Stimulated activated effector memory CD8-positive, alpha-beta T cell treated with anti-CD3 and anti-CD28 coated beads, Interleukin-12 subunit alpha, Interleukin-12 subunit beta, amount 100 ng/mL, for 72 hours (primary cell): ENCODE measurements around the gene CGB5.
"Not testable (repeated sequence)": the region's sequence is repeated elsewhere in the genome, so short reads cannot be mapped to it uniquely, and the experiment has no call there.

Source experiments
- ATAC-seq: fragments of 150-1000 bp; cut with Tn5 transposase; 2 replicates; pipeline ENCODE4 v1.10.0; 2021
- DNase-seq, 2 donors: peaks; one replicate each; pipeline ENCODE4 v3.0.0; 2021 to 2022; ENCODE audit warnings: low spot score in 2 of 2
- H3K27ac Mint-ChIP-seq: one replicate; pipeline ENCODE4 v1.8.0; 2022; ENCODE audit warnings: mild to moderate bottlenecking, mixed read lengths
- H3K36me3 Mint-ChIP-seq: one replicate; pipeline ENCODE4 v1.8.0; 2022; ENCODE audit warnings: mild to moderate bottlenecking, mixed read lengths
- H3K4me1 Mint-ChIP-seq: one replicate; pipeline ENCODE4 v1.8.0; 2022; ENCODE audit warnings: mixed read lengths
- H3K4me3 Mint-ChIP-seq: one replicate; pipeline ENCODE4 v1.8.0; 2022; ENCODE audit warnings: mild to moderate bottlenecking, mixed read lengths
- H3K9me3 Mint-ChIP-seq: one replicate; pipeline ENCODE4 v1.8.0; 2022; ENCODE audit warnings: mixed read lengths

The CGB5 gene

GRCh38 chr19:49038111-49038510 lies 5.5 kb upstream of the CGB5 start:
- not testable (repeated sequence) for ATAC-seq, H3K27ac Mint-ChIP-seq, H3K4me1 Mint-ChIP-seq, H3K9me3 Mint-ChIP-seq, DNase-seq, H3K4me3 Mint-ChIP-seq, H3K36me3 Mint-ChIP-seq

- not testable (repeated sequence) for H3K9me3 Mint-ChIP-seq, H3K27ac Mint-ChIP-seq, H3K4me1 Mint-ChIP-seq, H3K4me3 Mint-ChIP-seq, DNase-seq, H3K36me3 Mint-ChIP-seq
- peak; percentile 57 for ATAC-seq
Measured at GRCh38 chr19:49038557-49039276, 4.9 kb upstream of the CGB5 start.

GRCh38 chr19:49039736-49040135 lies 3.9 kb upstream of the CGB5 start:
- H3K4me3 Mint-ChIP-seq, H3K4me1 Mint-ChIP-seq, H3K27ac Mint-ChIP-seq, H3K36me3 Mint-ChIP-seq, ATAC-seq, DNase-seq, H3K9me3 Mint-ChIP-seq: not testable (repeated sequence)

GRCh38 chr19:49042177-49042576 lies 1.5 kb upstream of the CGB5 start:
- ATAC-seq (no peak), DNase-seq (no peak)
- Mint-ChIP-seq H3K4me3 (no peak overlapping the region), H3K4me1 (no peaks in the 10 kb centered on the region), H3K36me3 (no peaks in the 10 kb centered on the region), H3K27ac (no peak overlapping the region), H3K9me3 (no peaks in the 10 kb centered on the region)

- not testable (repeated sequence) for H3K27ac Mint-ChIP-seq, H3K9me3 Mint-ChIP-seq, H3K4me1 Mint-ChIP-seq, H3K36me3 Mint-ChIP-seq, H3K4me3 Mint-ChIP-seq, DNase-seq, ATAC-seq
Measured at GRCh38 chr19:49042666-49043065, 982 bp upstream of the CGB5 start.

GRCh38 chr19:49049011-49049410 lies 5.4 kb downstream of the CGB5 start, which contains the start of gene CGB8:
CGB8 (minus strand) TSS chr19:49049111; CDS start chr19:49048739, 372 bp downstream.
- H3K4me1 Mint-ChIP-seq, H3K9me3 Mint-ChIP-seq, ATAC-seq, H3K36me3 Mint-ChIP-seq, H3K4me3 Mint-ChIP-seq, DNase-seq, H3K27ac Mint-ChIP-seq: not testable (repeated sequence)

GRCh38 chr19:49049834-49050233 lies 6.2 kb downstream of the CGB5 start:
- H3K27ac Mint-ChIP-seq, DNase-seq, H3K36me3 Mint-ChIP-seq, H3K4me3 Mint-ChIP-seq, ATAC-seq, H3K4me1 Mint-ChIP-seq, H3K9me3 Mint-ChIP-seq: not testable (repeated sequence)

GRCh38 chr19:49050376-49051033 lies 6.9 kb downstream of the CGB5 start:
- not testable (repeated sequence) for ATAC-seq, H3K4me3 Mint-ChIP-seq, DNase-seq, H3K4me1 Mint-ChIP-seq, H3K9me3 Mint-ChIP-seq, H3K27ac Mint-ChIP-seq, H3K36me3 Mint-ChIP-seq

GRCh38 chr19:49056101-49056901 lies 12.7 kb downstream of the CGB5 start:
- ATAC-seq, result peak; percentile 84
- peak overlapping the region; percentile 88 for H3K4me3 Mint-ChIP-seq
- peaks cover 35% of the 10 kb centered on the region for H3K4me1 Mint-ChIP-seq

GRCh38 chr19:49056902-49057596 lies 13.4 kb downstream of the CGB5 start:
- peaks cover 35% of the 10 kb centered on the region for H3K4me1 Mint-ChIP-seq
- not testable (repeated sequence) for DNase-seq, H3K36me3 Mint-ChIP-seq, H3K9me3 Mint-ChIP-seq, ATAC-seq
- H3K27ac Mint-ChIP-seq, result peak overlapping the region; percentile 74
- H3K4me3 Mint-ChIP-seq, result peak overlapping the region; percentile 88

More at GRCh38 chr19:49056101-49056901, 12.7 kb downstream of the CGB5 start:
- Mint-ChIP-seq H3K9me3 (no peaks in the 10 kb centered on the region), H3K36me3 (no peaks in the 10 kb centered on the region), H3K27ac (no peak overlapping the region)
- DNase-seq, result peak; percentile 49 to 82

GRCh38 chr19:49057636-49058234 lies 14.1 kb downstream of the CGB5 start, which contains the start of gene CGB7:
CGB7 (minus strand) TSS chr19:49057749; CDS start chr19:49055375, 2,374 bp downstream.
- peak within 1 kb of the TSS; percentile 74 for H3K27ac Mint-ChIP-seq
- no peaks in the 10 kb centered on the region for H3K9me3 Mint-ChIP-seq

GRCh38 chr19:49058562-49058961 lies 14.9 kb downstream of the CGB5 start:
- Mint-ChIP-seq H3K4me1 (peaks cover 35% of the 10 kb centered on the region), H3K9me3 (no peaks in the 10 kb centered on the region), H3K36me3 (no peaks in the 10 kb centered on the region), H3K4me3 (peak overlapping the region; percentile 88), H3K27ac (no peak overlapping the region)
- no peak for DNase-seq
- no peak for ATAC-seq

More at GRCh38 chr19:49057636-49058234, 14.1 kb downstream of the CGB5 start, which contains the start of gene CGB7:
- peak in 1 of 2 donors; percentile 40 for DNase-seq
- Mint-ChIP-seq H3K4me3 (peak within 1 kb of the TSS; percentile 88), H3K4me1 (peaks cover 35% of the 10 kb centered on the region), H3K36me3 (no peaks in the 10 kb centered on the region)
- peak; percentile 27 for ATAC-seq

GRCh38 chr19:49059053-49059452 lies 15.4 kb downstream of the CGB5 start:
- Mint-ChIP-seq H3K36me3 (no peaks in the 10 kb centered on the region), H3K27ac (no peak overlapping the region), H3K4me1 (peaks cover 35% of the 10 kb centered on the region), H3K4me3 (no peak overlapping the region), H3K9me3 (no peaks in the 10 kb centered on the region)
- DNase-seq, result no peak
- no peak for ATAC-seq

GRCh38 chr19:49061000-49061399 lies 17.4 kb downstream of the CGB5 start:
- no peaks in the 10 kb centered on the region for H3K36me3 Mint-ChIP-seq
- H3K4me1 Mint-ChIP-seq, result peaks cover 34% of the 10 kb centered on the region
- no peak overlapping the region for H3K27ac Mint-ChIP-seq
- no peak overlapping the region for H3K4me3 Mint-ChIP-seq
- ATAC-seq (no peak), DNase-seq (no peak)
- no peaks in the 10 kb centered on the region for H3K9me3 Mint-ChIP-seq
